Right hindlimb (tissue), 1 donor: ENCODE results near the gene EFTUD2.
A peak's percentile ranks its signal among the peaks of the same experiment; 100 is the strongest.

Experiments
- DNase-seq: peaks from one replicate; pipeline ENCODE4 v3.0.0-alpha.2; 2018

EFTUD2 gene

GRCh38 chr17:44910231-44911106 lies 11.2 kb upstream of the EFTUD2 start:
- no peak for DNase-seq

- no peak for DNase-seq
Measured at GRCh38 chr17:44909681-44910144, 10.5 kb upstream of the EFTUD2 start.

DNA sequence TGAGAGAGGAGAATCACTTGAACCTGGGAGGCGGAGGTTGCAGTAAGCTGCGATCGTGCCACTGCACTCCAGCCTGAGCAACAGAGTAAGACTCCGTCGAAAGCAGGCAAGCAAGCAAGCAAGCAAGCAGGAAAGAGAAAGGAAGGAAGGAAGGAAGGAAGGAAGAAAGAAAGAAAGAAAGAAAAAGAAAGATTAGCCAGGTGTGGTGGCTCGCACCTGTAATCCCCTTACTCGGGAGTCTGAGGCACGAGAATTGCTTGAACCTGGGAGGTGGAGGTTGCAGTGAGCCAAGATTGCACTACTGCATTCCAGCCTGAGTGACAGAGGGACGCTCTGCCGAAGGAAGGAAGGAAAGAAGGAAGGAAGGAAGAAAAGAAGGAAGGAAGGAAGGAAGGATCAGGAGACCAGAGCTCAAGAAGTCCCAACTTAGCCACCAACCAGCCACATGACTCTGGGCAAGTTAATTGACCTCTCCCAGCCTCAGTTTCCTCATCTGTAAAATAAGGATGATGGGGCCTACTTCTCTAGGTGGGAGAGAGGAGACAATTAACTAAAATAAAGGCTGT lies 9.6 kb upstream of the EFTUD2 start:
- no peak for DNase-seq

DNA sequence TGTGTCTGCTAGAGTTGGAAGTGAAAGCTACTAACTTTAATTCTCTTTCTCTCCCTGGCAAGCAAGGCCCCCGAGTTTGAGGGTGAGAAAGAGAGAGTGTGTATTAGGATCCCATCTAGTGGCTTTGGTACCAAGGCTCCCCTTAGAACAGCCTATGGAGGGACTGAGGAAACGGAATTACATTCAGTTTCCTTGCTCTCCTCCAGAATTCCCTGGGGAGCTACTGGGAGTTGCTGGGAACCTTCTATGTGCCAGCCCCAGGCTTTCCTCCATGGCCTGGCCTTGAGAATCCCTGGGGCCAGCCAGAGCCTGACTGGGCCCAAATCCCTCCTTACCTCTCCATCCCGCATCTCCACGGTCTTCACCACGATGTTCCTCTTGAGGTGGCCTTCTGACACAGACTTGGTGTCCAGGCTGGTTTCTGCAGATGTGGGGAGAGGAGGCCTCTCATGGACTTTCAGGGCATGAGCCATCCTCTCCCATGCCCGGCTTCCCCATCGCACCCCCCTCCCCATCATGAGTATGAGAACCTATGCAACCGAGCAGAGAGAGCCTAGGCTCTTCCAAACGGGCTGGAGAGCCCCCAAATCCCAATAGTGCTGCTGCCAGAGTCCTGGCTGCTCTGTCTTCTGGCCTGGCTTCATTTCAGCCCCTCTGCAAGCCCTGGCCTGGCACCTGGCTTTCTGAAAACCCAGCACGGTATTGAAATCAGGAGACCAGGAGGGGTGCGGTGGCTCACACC lies 8.7 kb upstream of the EFTUD2 start:
- no peak for DNase-seq

DNA sequence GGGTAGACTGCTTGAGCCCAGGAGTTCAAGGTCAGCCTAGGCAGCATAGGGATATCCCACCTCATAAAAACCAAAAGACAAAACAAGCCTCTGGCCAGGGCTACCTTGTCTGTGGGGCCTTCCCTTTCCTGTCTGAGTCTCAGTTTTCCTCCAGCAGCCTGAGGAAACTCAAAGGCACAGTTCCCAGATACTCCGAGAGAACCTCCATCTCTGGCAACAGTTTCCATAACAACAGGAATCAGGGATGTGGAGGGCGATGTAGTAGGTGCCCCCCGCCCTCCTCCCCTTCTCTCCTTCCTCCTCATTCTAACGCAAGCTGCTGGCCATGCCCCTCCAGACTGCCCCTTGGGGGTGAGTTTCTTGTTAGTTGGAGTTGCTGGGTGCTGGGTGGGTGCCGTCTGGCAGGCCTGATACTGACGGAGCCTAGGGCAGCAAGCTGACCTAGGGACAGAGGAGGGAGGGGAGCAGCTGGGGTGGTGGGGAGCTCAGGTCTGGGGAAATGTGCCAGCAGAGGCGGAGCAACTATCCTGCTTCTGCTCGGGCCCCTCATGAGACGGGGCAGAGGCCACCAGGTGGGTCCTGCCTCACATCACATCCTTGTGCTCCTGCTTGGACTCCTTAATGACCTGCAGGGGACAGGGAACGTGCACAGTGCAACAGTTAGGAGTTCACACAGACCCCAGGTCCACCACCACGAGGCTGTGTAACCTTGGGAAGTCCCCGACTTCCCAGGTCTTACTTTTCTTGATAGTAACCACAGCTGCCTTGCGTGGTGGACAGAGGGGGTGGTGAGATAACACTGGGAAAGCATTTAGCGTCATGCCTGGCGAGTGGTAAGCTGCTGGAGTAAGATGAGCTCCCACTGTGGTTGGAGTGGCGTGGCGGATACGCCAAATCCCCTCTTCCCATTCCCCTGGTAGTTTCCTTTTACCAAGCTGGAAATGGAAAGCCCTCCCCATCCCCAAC lies 7.8 kb upstream of the EFTUD2 start:
- DNase-seq, result no peak

DNA sequence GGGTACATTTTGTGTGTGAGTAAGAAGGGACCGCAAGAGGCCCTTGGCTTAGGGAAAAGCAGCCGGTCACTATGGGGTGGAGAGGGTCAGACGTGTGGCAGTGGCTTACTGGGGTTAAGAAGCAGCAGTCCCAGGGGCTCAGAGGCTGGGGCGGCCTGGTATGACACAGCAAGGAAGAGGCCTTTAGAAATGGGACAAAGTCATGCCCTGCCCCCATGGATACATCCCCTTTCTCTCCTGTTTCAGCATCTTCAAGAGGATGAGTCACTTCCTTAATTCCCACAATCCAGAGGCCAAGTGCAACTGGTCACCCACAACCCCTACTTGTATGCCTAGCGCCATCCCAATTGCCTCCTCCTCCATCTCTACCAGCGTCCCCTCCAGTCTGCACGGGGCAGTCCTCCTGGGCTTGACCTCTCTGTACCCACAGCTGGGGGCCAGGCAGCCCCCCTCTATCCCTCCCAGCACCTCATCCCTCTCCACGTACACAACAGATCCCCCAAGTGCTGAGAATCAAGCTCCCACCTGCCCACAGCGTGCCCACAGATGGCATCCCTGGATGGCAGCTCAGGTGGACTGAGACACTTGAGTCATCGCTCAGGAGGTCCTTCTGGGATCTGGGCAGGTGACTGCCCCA lies 6.9 kb upstream of the EFTUD2 start:
- no peak for DNase-seq

DNA sequence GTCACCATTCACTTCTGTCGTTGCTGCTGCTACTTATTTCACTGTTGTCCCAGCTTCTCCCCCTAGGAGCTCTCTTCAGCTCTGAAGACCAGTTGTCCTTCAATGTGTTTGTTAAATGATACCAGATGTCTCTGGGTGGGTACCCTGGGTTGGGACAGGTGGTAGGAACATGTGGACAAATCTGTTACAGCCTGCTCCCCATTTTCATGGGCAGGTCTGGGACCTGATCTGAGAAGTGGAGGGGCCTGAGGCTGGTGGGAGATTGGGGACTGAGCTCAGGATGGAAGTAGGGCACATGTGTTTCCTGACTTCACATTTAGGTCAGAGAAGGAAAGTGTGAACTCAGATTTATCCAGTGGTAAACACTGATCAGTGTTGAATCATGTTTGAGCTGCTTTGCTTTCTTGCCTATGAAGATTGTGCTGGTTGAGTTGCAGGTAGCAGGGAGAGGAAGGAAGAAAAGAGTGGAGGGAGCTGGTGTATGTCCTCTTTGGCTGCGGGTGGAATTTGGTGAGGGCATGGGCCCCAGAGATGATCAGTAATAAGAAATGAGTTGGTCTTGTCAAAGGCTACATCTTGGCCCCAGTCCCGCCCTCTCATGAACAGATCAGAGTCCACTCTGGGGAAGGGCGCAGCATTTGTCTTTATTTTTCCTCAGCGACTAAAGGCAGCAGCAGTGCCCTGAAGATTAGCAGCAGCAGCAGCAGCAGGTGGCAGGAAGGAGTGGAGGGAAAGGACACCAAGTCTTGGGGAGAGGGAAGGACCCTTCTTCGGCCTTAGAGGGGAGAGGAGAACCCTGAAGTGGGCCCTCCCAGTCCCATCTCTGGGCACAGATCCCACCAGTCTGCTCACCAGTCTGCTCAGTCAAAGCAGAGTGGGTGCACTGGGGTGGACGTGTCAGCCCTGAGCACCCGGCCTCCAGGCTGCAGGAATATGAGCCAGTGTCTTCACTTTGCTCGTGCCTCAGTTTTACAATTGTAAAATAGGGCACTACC lies 6.1 kb upstream of the EFTUD2 start:
- no peak for DNase-seq

GRCh38 chr17:44904001-44904984 lies 5.0 kb upstream of the EFTUD2 start:
- no peak for DNase-seq

DNA sequence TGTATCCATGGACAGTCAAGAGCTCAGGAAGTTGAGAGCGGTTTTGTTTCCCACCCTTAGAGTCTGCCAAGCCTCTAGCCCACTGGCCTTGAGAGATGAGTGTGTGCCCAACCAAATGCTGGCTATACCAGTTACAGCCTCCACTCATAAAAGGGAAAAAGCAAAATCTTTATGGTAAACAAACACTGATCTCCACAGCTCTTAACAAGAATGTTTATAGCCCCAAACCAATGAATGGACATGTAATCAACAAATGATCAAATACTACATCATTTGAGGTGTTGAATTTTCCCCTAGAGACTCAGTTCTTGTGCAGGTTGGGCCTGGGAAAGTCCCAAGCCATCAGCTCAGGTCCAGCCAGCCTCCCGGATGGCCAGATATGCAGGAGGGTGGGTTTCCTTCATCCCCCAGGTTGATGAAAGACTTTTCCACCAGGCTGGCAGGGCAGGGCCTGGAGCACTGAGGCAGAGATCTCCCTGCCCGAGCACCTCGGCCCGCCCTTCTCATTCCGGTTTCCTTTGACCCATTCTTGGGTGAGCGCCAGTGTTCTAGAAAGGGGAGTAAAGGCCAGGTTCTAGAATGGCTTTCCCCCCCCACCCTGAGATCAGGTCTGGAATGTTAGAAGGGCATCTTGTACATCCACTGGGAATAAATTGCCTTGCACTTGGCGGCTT lies 3.9 kb upstream of the EFTUD2 start:
- DNase-seq, result no peak

DNA sequence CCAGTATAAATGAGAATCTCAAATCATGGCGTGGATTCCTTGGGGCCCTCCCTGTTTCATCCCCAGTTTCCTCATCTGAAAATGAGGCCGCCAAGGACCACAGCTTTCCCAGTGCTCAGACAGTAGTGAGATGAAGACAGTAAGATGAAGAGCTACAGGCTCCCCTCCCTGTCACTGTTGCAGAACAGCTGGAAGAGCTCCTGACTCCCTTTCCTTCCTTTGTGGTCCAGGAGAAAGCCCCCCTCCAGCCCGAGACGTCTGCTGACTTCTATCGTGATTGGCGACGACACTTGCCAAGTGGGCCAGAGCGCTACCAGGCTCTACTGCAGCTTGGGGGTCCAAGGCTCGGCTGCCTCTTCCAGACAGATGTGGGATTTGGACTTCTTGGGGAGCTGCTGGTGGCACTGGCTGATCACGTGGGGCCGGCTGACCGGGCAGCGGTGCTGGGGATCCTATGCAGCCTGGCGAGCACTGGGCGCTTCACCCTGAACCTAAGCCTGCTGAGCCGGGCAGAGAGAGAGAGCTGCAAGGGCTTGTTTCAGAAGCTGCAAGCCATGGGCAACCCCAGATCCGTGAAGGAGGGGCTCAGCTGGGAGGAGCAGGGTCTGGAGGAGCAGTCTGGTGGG lies 3.0 kb upstream of the EFTUD2 start:
- no peak for DNase-seq

- no peak for DNase-seq
Measured at GRCh38 chr17:44901411-44901921, 2.2 kb upstream of the EFTUD2 start.

GRCh38 chr17:44900894-44901293 lies 1.6 kb upstream of the EFTUD2 start:
- peak; percentile 45 for DNase-seq

DNA sequence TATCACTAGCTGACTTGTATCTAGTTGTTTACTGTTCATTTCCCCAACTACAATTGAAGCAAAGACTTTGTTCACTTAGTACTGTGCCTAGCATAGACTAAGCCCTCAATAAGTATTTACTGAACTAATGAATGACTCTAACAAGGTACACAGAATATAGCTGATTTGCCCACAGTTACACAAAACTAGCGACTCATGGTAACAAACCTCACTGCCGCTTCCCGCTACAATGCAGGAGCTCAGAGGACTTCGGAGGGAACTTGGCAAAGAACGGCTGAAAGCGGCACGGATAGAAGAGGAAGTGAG lies 524 bp downstream of the EFTUD2 start:
- no peak for DNase-seq

GRCh38 chr17:44894642-44895041 lies 4.6 kb downstream of the EFTUD2 start:
- DNase-seq, result no peak

DNA sequence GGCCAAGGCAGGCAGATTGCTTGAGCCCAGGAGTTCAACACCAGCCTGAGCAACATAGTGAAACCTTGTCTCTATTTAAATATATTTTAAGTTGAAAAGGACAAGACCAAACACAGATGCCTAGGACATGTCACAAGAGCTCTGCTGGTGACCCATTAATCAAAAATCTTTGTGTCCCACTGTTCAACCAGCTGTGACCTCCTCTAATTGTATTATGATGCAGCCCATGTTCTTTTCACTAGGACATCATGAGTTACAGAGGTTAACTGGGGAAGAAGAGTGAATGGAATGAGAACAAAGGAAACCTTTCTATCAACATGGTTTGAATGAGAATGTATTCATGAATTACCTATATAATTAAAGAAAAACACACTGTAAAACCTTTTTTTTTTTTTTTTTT lies 7.0 kb downstream of the EFTUD2 start:
- DNase-seq, result no peak

GRCh38 chr17:44889003-44889402 lies 10.2 kb downstream of the EFTUD2 start:
- no peak for DNase-seq

- DNase-seq, result no peak
Measured at GRCh38 chr17:44887971-44888954, 11.0 kb downstream of the EFTUD2 start.
